Right atrium auricular region (tissue), 2 donors: ENCODE data around the gene MAGEC1. TPM values are rescaled to one million over a fixed set of nuclear protein-coding genes. Genes with fewer than 3 reads are reported as not detected.

Experiments used
- DNase-seq: peaks from one replicate; pipeline ENCODE4 v3.0.0-alpha.2; 2019; ENCODE audit warnings: low spot score
- H3K27ac ChIP-seq, 2 donors: fragments of 200-600 bp; sonication (generic); 1 replicate in 1 of 2; 2 replicates in 1 of 2; pipeline ENCODE4 v1.5.1; 2016 to 2019
- H3K27me3 ChIP-seq, 2 donors: fragments of 200-600 bp; sonication (generic); one replicate each; pipeline versions ENCODE4 v1.5.1 to v1.6.0; 2017 to 2019
- H3K36me3 ChIP-seq: fragments of 200-600 bp; sonication (generic); one replicate; pipeline ENCODE4 v1.5.1; 2016
- H3K4me1 ChIP-seq, 2 donors: fragments of 200-600 bp; sonication (generic); one replicate each; pipeline versions ENCODE4 v1.5.1 to v1.6.0; 2017 to 2019
- H3K4me3 ChIP-seq, 2 donors: fragments of 200-600 bp; sonication (generic); 1 replicate in 1 of 2; 2 replicates in 1 of 2; pipeline ENCODE4 v1.5.1; 2017 to 2019; ENCODE audit warnings: mild to moderate bottlenecking in 1 of 2, moderate library complexity in 1 of 2
- H3K9me3 ChIP-seq, 2 donors: fragments of 200-600 bp; sonication (generic); one replicate each; pipeline ENCODE4 v1.5.1; 2019
- total RNA-seq, 2 donors: library from RNA; depleted of rRNA; stranded (reverse); fragments of >200 nt; gene quantifications; one replicate each; pipeline ENCODE4 v1.1.0, GENCODE V29; 2016
- TF ChIP-seq, protein P1 (sequence below), 2 donors: fragments of 200-600 bp; sonication (generic); IDR thresholded peaks; one replicate each; pipeline ENCODE4 v1.5.1; 2019; ENCODE audit warnings: antibody characterized with exemption in 2 of 2

Gene MAGEC1
- total RNA-seq, 2 donors from 2014 or later = not detected

DNA sequence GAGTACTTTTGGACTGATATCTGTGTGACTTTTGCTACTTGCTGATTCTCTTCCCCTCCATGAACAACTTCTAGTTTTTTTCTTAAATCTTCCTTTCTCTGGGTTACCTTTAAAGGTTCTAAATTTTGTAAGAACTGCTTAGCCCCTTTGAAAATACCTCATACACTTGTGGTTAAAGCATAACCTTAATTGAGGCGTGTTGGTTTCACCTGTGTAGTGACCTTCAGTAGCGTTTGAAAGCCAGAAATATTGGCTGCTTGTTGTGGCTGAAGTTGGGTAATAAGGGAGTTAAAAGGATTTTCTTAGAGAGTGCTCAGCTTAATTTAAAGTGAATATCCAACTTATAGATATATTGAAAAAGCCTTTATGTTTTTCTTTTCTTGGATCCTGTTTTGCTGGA is 32.0 kb downstream of the MAGEC1 start:
- no peaks in the 10 kb centered on the region for H3K4me1 ChIP-seq
- peaks cover 0 to 3% of the 10 kb centered on the region in 2 donors for H3K9me3 ChIP-seq
- H3K36me3 ChIP-seq = no peaks in the 10 kb centered on the region
- TF ChIP-seq, protein P1, sequence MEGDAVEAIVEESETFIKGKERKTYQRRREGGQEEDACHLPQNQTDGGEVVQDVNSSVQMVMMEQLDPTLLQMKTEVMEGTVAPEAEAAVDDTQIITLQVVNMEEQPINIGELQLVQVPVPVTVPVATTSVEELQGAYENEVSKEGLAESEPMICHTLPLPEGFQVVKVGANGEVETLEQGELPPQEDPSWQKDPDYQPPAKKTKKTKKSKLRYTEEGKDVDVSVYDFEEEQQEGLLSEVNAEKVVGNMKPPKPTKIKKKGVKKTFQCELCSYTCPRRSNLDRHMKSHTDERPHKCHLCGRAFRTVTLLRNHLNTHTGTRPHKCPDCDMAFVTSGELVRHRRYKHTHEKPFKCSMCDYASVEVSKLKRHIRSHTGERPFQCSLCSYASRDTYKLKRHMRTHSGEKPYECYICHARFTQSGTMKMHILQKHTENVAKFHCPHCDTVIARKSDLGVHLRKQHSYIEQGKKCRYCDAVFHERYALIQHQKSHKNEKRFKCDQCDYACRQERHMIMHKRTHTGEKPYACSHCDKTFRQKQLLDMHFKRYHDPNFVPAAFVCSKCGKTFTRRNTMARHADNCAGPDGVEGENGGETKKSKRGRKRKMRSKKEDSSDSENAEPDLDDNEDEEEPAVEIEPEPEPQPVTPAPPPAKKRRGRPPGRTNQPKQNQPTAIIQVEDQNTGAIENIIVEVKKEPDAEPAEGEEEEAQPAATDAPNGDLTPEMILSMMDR (IDR thresholded peaks at IDR 0.05) = no peak
- no peak overlapping the region for H3K4me3 ChIP-seq
- no peaks in the 10 kb centered on the region for H3K27me3 ChIP-seq
- H3K27ac ChIP-seq = no peak overlapping the region
- no peak for DNase-seq

DNA sequence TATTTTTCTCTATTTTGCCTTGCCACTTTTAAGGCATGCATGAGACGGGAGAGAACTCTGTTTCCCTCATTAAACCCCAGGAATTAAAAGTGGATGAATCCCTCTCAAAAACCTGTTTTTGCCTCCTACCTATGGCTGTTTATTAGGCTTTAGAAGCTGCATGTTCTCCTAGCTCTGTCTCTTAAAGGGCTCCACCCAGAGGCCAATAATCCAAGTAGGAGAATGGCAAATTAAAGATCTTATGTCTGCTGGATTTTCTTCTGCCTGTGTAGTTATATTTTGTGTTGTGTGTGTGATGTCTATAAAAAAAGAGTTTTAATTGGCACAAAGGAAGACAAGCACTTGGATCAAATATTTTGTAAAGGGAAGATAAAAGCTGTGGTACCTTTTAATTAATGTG is 32.4 kb downstream of the MAGEC1 start:
- H3K4me1 ChIP-seq = no peaks in the 10 kb centered on the region
- H3K27ac ChIP-seq = no peak overlapping the region
- no peaks in the 10 kb centered on the region for H3K27me3 ChIP-seq
- no peaks in the 10 kb centered on the region for H3K36me3 ChIP-seq
- H3K4me3 ChIP-seq = no peak overlapping the region
- TF ChIP-seq, protein P1 (IDR thresholded peaks at IDR 0.05) = no peak
- H3K9me3 ChIP-seq = peaks cover 0 to 3% of the 10 kb centered on the region in 2 donors
- DNase-seq = no peak

DNA sequence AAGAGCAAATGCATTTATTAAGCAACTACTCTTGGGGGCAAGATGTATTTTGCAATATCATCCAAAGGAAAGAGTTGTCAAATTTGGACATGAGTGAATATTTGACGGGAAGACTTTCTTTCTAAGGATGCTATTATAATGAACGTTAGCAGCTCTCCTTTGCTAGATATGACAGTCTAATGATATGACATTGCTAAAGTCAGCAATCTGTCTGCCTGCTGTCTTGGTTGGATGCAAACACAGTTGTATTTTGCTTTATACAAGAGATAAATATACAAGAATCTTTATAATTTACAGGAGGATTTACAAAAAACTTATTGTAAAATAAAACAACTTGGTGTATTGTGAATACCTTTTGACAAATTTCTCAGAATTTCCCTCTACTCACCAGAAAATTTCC is 37.5 kb downstream of the MAGEC1 start:
- Histone ChIP-seq H3K4me1 (no peaks in the 10 kb centered on the region), H3K36me3 (no peaks in the 10 kb centered on the region), H3K27ac (no peak overlapping the region), H3K27me3 (no peaks in the 10 kb centered on the region), H3K4me3 (no peak overlapping the region), H3K9me3 (peaks cover 0 to 3% of the 10 kb centered on the region in 2 donors)
- no peak for DNase-seq
- TF ChIP-seq, protein P1 (IDR thresholded peaks at IDR 0.05) = no peak

DNA sequence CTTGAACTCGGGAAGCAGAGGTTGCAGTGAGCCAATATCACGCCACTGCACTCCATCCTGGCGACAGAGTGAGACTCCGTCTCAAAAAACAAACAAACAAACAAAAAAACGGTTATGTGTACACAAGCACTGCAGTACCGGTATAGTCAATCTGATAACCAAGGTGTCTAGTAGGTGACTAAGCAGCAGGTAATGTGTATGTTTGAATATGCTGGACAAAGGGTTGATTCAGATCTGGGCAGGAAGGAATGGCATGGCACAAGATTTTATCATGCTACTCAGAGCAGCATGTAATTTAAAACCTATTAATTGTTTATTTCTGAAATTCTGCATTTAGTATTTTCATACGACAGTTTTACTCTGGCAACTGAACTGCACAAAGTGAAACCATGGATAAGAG is 41.7 kb downstream of the MAGEC1 start:
- TF ChIP-seq, protein P1 (IDR thresholded peaks at IDR 0.05) = no peak
- Histone ChIP-seq H3K4me3 (no peak overlapping the region), H3K27ac (no peak overlapping the region), H3K4me1 (no peaks in the 10 kb centered on the region), H3K27me3 (no peaks in the 10 kb centered on the region), H3K9me3 (no peaks in the 10 kb centered on the region), H3K36me3 (no peaks in the 10 kb centered on the region)
- DNase-seq = no peak

DNA sequence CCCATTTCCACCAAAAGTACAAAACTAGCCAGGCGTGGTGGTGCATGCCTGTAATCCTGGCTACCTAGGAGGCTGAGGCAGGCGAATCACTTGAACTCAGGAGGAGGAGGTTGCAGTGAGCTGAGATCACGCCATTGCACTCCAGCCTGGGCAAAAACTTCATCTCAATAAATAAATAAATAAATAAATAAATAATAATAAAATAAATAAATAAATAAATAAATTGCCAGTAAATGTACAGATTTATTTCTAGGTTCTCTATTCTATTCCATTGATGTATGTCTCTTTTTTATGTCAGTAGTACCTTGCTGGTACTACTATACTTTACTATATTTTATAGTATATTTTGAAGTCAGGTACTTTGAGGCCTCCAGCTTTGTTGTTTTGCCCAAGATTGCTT is 43.7 kb downstream of the MAGEC1 start:
- Histone ChIP-seq H3K36me3 (no peaks in the 10 kb centered on the region), H3K4me3 (no peak overlapping the region), H3K27me3 (no peaks in the 10 kb centered on the region), H3K27ac (no peak overlapping the region), H3K9me3 (peaks cover 0 to 8% of the 10 kb centered on the region in 2 donors), H3K4me1 (no peaks in the 10 kb centered on the region)
- DNase-seq = no peak
- TF ChIP-seq, protein P1 (IDR thresholded peaks at IDR 0.05) = no peak

DNA sequence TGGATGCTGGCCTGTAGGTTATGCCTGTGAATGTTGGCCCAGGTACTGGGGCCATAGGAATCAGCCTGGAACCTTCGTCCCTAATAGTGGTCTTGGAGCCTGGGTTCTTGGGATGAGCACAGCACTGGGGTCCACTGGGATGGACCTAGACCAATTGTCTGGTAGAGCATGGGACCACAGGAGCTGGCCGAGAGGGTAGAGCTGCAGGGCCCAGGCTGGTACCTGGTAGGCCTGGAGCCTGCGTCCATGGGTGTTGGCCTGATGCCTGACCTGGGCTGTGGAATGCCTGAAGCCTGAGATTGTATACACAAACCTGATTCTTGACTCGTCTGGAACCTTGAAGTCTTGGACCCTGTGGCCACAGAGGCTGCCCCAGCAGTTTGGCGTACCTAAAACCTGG is 48.9 kb downstream of the MAGEC1 start:
- no peak overlapping the region for H3K27ac ChIP-seq
- TF ChIP-seq, protein P1 (IDR thresholded peaks at IDR 0.05) = no peak
- H3K4me1 ChIP-seq = no peaks in the 10 kb centered on the region
- no peaks in the 10 kb centered on the region for H3K27me3 ChIP-seq
- H3K9me3 ChIP-seq = peaks cover 0 to 8% of the 10 kb centered on the region in 2 donors
- no peak for DNase-seq
- H3K4me3 ChIP-seq = no peak overlapping the region
- H3K36me3 ChIP-seq = no peaks in the 10 kb centered on the region
